Measurements from ENCODE around the gene LGR5. TPM values are rescaled to one million over a fixed set of nuclear protein-coding genes. Genes with fewer than 3 reads are reported as not detected.

The LGR5 gene
- total RNA-seq, 2 experiments from 2014 or later: not detected

- H3K9me3 Mint-ChIP-seq: no peaks in the 10 kb centered on the region
- no peak for TF ChIP-seq CTCF (IDR thresholded peaks at IDR 0.05)
- Histone ChIP-seq H3K9me3 (ENCODE audit: control insufficient read depth in 1 of 2, insufficient read depth in 1 of 2, low read length in 2 of 2) (peaks cover 0 to 8% of the 10 kb centered on the region in 2 experiments), H3K27ac (ENCODE audit: low read depth in 1 of 2, low read length in 2 of 2) (no peak overlapping the region), H3K4me1 (ENCODE audit: insufficient read depth, low read length) (no peaks in the 10 kb centered on the region), H3K27me3 (ENCODE audit: control insufficient read depth in 1 of 2, insufficient read depth in 2 of 2, low read length in 2 of 2) (peaks cover 0 to 5% of the 10 kb centered on the region in 2 experiments), H3K36me3 (ENCODE audit: insufficient read depth, low read length) (no peaks in the 10 kb centered on the region), H3K4me3 (ENCODE audit: low read length) (no peak overlapping the region)
- CTCF ChIA-PET: no interaction called here
- DNase-seq (no peak), ATAC-seq (ENCODE audit: poor library complexity) (no peak)
- no peak overlapping the region for H3K4me3 Mint-ChIP-seq
- no peak overlapping the region for H3K27ac Mint-ChIP-seq
- peaks cover 4% of the 10 kb centered on the region for H3K27me3 Mint-ChIP-seq
- POLR2A ChIA-PET: no interaction called here
- H3K36me3 Mint-ChIP-seq (ENCODE audit: low read depth): no peaks in the 10 kb centered on the region
- intact Hi-C loops (cut with DNase I, micrococcal nuclease): no loop called here
- H3K4me1 Mint-ChIP-seq (ENCODE audit: low read depth): no peaks in the 10 kb centered on the region
These were observed 18.7 kb upstream of the LGR5 start for GRCh38 chr12:71420775-71421406.

- Histone ChIP-seq H3K4me1 (ENCODE audit: insufficient read depth, low read length) (no peaks in the 10 kb centered on the region), H3K27me3 (ENCODE audit: control insufficient read depth in 1 of 2, insufficient read depth in 2 of 2, low read length in 2 of 2) (peaks cover 0 to 7% of the 10 kb centered on the region in 2 experiments), H3K4me3 (ENCODE audit: low read length) (no peak overlapping the region), H3K36me3 (ENCODE audit: insufficient read depth, low read length) (no peaks in the 10 kb centered on the region), H3K27ac (ENCODE audit: low read depth in 1 of 2, low read length in 2 of 2) (no peak overlapping the region), H3K9me3 (ENCODE audit: control insufficient read depth in 1 of 2, insufficient read depth in 1 of 2, low read length in 2 of 2) (peaks cover 0 to 6% of the 10 kb centered on the region in 2 experiments)
- ATAC-seq (ENCODE audit: poor library complexity) (no peak), DNase-seq (no peak)
- Mint-ChIP-seq H3K36me3 (ENCODE audit: low read depth) (no peaks in the 10 kb centered on the region), H3K27ac (no peak overlapping the region), H3K4me1 (ENCODE audit: low read depth) (no peaks in the 10 kb centered on the region), H3K9me3 (no peaks in the 10 kb centered on the region), H3K27me3 (peaks cover 28% of the 10 kb centered on the region), H3K4me3 (no peak overlapping the region)
- intact Hi-C loops (cut with DNase I, micrococcal nuclease): no loop called here
- TF ChIP-seq CTCF (IDR thresholded peaks at IDR 0.05): no peak
- POLR2A ChIA-PET: no interaction called here
- CTCF ChIA-PET: no interaction called here
These were observed 13.9 kb upstream of the LGR5 start for GRCh38 chr12:71425568-71426299.

- H3K4me3 Mint-ChIP-seq: no peak overlapping the region
- H3K4me1 Mint-ChIP-seq (ENCODE audit: low read depth): no peaks in the 10 kb centered on the region
- H3K27ac Mint-ChIP-seq: no peak overlapping the region
- no peaks in the 10 kb centered on the region for H3K9me3 Mint-ChIP-seq
- Histone ChIP-seq H3K36me3 (ENCODE audit: insufficient read depth, low read length) (no peaks in the 10 kb centered on the region), H3K27ac (ENCODE audit: low read depth in 1 of 2, low read length in 2 of 2) (no peak overlapping the region), H3K27me3 (ENCODE audit: control insufficient read depth in 1 of 2, insufficient read depth in 2 of 2, low read length in 2 of 2) (peaks cover 3 to 12% of the 10 kb centered on the region in 2 experiments), H3K9me3 (ENCODE audit: control insufficient read depth in 1 of 2, insufficient read depth in 1 of 2, low read length in 2 of 2) (no peaks in the 10 kb centered on the region), H3K4me3 (ENCODE audit: low read length) (no peak overlapping the region), H3K4me1 (ENCODE audit: insufficient read depth, low read length) (no peaks in the 10 kb centered on the region)
- intact Hi-C loops (cut with DNase I, micrococcal nuclease): no loop called here
- no peaks in the 10 kb centered on the region for H3K36me3 Mint-ChIP-seq (ENCODE audit: low read depth)
- no peak for TF ChIP-seq CTCF (IDR thresholded peaks at IDR 0.05)
- peaks cover 33% of the 10 kb centered on the region for H3K27me3 Mint-ChIP-seq
- no peak for ATAC-seq (ENCODE audit: poor library complexity)
- ChIA-PET POLR2A (no interaction called here), CTCF (no interaction called here)
- DNase-seq: no peak
These were observed 13.1 kb upstream of the LGR5 start for GRCh38 chr12:71426300-71427047.

Measured in CD4-positive, alpha-beta T cell (primary cell).